ENCODE data around the gene AFF3. TPM values are rescaled to one million over a fixed set of nuclear protein-coding genes. Genes with fewer than 3 reads are reported as not detected.

The AFF3 gene
- total RNA-seq, 4 donors from 2014 or later, result 2.1 to 7.3 (median 3.5) TPM

- intact Hi-C loops (cut with DNase I; ENCODE audit: low total_unique reads), result no loop called here
- no peak overlapping the region for H3K4me3 ChIP-seq (ENCODE audit: low read depth, poor library complexity, severe bottlenecking)
- 40 to 49% methylated on average over 4 of the region's 4 CpGs for WGBS, 2 donors
- TF ChIP-seq POLR2A (IDR thresholded peaks at IDR 0.05), result no peak
- TF ChIP-seq, protein P1, sequence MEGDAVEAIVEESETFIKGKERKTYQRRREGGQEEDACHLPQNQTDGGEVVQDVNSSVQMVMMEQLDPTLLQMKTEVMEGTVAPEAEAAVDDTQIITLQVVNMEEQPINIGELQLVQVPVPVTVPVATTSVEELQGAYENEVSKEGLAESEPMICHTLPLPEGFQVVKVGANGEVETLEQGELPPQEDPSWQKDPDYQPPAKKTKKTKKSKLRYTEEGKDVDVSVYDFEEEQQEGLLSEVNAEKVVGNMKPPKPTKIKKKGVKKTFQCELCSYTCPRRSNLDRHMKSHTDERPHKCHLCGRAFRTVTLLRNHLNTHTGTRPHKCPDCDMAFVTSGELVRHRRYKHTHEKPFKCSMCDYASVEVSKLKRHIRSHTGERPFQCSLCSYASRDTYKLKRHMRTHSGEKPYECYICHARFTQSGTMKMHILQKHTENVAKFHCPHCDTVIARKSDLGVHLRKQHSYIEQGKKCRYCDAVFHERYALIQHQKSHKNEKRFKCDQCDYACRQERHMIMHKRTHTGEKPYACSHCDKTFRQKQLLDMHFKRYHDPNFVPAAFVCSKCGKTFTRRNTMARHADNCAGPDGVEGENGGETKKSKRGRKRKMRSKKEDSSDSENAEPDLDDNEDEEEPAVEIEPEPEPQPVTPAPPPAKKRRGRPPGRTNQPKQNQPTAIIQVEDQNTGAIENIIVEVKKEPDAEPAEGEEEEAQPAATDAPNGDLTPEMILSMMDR (IDR thresholded peaks at IDR 0.05), result no peak
- no peak for DNase-seq (ENCODE audit: low spot score in 2 of 2)
Measured at GRCh38 chr2:99706735-99707134, 435.7 kb downstream of the AFF3 start.

GRCh38 chr2:99701503-99701902 is 440.9 kb downstream of the AFF3 start:
- intact Hi-C loops (cut with DNase I; ENCODE audit: low total_unique reads), result no loop called here
- whole genome bisulfite sequencing, 2 donors, result 50 to 58% methylated on average over 7 of the region's 7 CpGs
- DNase-seq (ENCODE audit: low spot score in 2 of 2), result no peak
- TF ChIP-seq, protein P1 (IDR thresholded peaks at IDR 0.05), result no peak
- no peak for TF ChIP-seq POLR2A (IDR thresholded peaks at IDR 0.05)
- no peak overlapping the region for H3K4me3 ChIP-seq (ENCODE audit: low read depth, poor library complexity, severe bottlenecking)

DNA sequence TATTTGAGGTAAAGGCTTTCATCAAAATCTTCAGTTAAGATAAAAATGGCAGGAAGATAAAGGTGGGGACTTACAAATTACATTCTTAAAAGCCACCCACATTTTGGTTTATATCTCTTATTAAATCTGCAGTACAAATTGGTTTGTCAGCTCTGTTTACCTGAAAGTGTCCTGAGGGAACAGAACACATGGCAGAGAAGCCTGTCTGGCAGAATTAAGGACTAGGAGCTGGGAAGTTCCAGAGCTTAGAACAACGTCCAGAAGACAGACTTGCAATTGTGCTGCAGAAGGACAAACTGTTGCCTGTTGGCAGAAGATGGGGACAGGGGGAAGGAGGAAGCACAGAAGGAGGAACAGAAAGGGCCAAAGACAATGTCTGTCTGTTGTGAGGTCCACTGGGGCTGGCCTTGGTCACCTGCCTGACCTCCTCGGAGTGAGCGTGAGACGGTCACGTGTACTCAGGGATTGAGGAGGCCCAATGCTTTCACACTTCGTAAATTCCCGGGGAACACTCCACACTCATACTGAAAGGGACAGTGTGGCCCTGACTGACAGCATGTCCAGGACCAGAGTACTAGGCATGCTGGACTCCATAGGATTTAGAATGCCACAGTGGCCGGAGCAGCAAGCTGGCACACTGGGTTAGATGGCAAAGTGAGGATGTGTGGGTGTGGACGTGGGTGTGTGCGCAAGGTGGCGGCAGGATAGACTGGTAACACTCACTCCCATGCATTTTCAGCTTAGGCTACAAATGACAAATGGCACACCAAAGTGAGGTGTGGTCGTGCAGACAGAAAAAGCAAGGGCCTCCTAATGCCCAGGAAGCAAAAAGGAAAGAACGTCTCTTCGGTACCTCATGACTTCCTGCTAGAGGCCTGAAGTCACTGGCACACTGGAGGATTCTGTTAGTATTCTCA is 441.6 kb downstream of the AFF3 start:
- 69 to 76% methylated on average over 14 of the region's 14 CpGs for WGBS, 2 donors
- no peak for DNase-seq (ENCODE audit: low spot score in 2 of 2)
- TF ChIP-seq, protein P1 (IDR thresholded peaks at IDR 0.05), result no peak
- TF ChIP-seq POLR2A (IDR thresholded peaks at IDR 0.05), result no peak
- no peak overlapping the region for H3K4me3 ChIP-seq (ENCODE audit: low read depth, poor library complexity, severe bottlenecking)
- intact Hi-C loops (cut with DNase I; ENCODE audit: low total_unique reads), result no loop called here

GRCh38 chr2:99698896-99699295 is 443.5 kb downstream of the AFF3 start:
- intact Hi-C loops (cut with DNase I; ENCODE audit: low total_unique reads), result no loop called here
- DNase-seq (ENCODE audit: low spot score in 2 of 2), result no peak
- TF ChIP-seq POLR2A (IDR thresholded peaks at IDR 0.05), result no peak
- TF ChIP-seq, protein P1 (IDR thresholded peaks at IDR 0.05), result no peak
- no peak overlapping the region for H3K4me3 ChIP-seq (ENCODE audit: low read depth, poor library complexity, severe bottlenecking)
- 81 to 88% methylated on average over 2 of the region's 2 CpGs for WGBS, 2 donors

DNA sequence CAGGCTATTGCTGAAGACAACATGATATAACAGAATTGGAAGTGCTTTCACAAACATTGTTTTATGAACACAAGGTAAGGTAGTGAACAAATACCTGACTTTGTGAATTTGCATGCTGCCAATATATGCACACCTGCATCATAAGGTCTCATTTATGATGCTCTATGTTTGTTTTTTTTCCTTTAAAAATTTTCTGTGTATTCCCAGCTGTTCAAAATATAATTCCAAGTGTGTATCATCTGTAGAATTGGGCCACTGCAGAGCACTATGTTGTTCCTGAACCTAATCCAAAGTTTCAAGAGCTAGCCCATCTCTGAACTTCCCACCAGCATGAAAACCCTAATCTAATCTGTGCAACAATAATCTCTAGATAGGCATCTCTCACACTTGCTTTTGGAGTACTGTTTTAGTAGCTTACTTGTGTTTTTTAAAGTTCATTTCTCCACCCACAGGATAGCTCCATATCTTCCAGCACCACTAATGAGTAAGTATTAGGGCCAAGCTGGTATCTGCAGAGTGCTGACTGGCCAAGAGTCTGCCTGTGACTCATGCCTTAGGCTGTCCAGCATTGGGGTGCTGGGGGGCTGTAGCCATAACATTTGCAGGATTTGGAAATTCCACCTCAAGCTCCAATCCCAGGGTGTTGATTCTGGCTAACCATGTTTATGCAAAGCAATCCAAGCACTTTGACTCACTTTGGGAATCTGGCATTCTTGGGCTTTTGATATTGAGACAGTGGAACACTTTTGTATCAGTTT is 444.4 kb downstream of the AFF3 start:
- intact Hi-C loops (cut with DNase I; ENCODE audit: low total_unique reads), result no loop called here
- no peak for DNase-seq (ENCODE audit: low spot score in 2 of 2)
- TF ChIP-seq, protein P1 (IDR thresholded peaks at IDR 0.05), result no peak
- no peak for TF ChIP-seq POLR2A (IDR thresholded peaks at IDR 0.05)
- H3K4me3 ChIP-seq (ENCODE audit: low read depth, poor library complexity, severe bottlenecking), result no peak overlapping the region

All from lower leg skin (tissue), 4 donors.